HFFc6 (cell line): ENCODE measurements around the gene CEP290. TPM values are rescaled to one million over a fixed set of nuclear protein-coding genes. Genes with fewer than 3 reads are reported as not detected.
A peak's percentile ranks its signal among the peaks of the same experiment; 100 is the strongest.

ENCODE experiments used
- DNase-seq: peaks from one replicate; pipeline ENCODE4 v3.0.0-alpha.2; 2018
- H3K27ac Mint-ChIP-seq: 2 replicates; pipeline ENCODE4 v1.8.0; 2020; ENCODE audit warnings: mild to moderate bottlenecking, mixed read lengths
- H3K27me3 Mint-ChIP-seq: 2 replicates; pipeline ENCODE4 v1.8.0; 2021; ENCODE audit warnings: mild to moderate bottlenecking, moderate library complexity, mixed read lengths; ENCODE audit not compliant: insufficient read depth
- H3K36me3 Mint-ChIP-seq: 2 replicates; pipeline ENCODE4 v1.8.0; 2021; ENCODE audit warnings: low read depth, mixed read lengths
- H3K4me1 Mint-ChIP-seq: 2 replicates; pipeline ENCODE4 v1.8.0; 2020; ENCODE audit warnings: low read depth, mixed read lengths
- H3K4me3 Mint-ChIP-seq: 2 replicates; pipeline ENCODE4 v1.8.0; 2020; ENCODE audit warnings: mild to moderate bottlenecking, moderate library complexity, mixed read lengths
- H3K9me3 Mint-ChIP-seq: 2 replicates; pipeline ENCODE4 v1.8.0; 2020; ENCODE audit warnings: mild to moderate bottlenecking, mixed read lengths
- total RNA-seq, 6 experiments: library from RNA; stranded (reverse); fragmentation: NEBNext Ultra II Directional; extraction: Animal tissue kit (Norgen Biotek cat#: 25700); gene quantifications; 2 replicates in 1 of 6; 3 replicates in 5 of 6; pipeline ENCODE4 v1.2.3, GENCODE V29; 2021
- TF ChIP-seq, protein P1 (sequence below): fragments of 200-600 bp; sonication (generic); IDR thresholded peaks from 2 replicates; pipeline ENCODE4 v1.5.0; 2021; ENCODE audit warnings: antibody characterized with exemption, mild to moderate bottlenecking

The CEP290 gene
- total RNA-seq, 6 experiments from 2014 or later: 10.2 to 13.4 (median 11.7) TPM

DNA sequence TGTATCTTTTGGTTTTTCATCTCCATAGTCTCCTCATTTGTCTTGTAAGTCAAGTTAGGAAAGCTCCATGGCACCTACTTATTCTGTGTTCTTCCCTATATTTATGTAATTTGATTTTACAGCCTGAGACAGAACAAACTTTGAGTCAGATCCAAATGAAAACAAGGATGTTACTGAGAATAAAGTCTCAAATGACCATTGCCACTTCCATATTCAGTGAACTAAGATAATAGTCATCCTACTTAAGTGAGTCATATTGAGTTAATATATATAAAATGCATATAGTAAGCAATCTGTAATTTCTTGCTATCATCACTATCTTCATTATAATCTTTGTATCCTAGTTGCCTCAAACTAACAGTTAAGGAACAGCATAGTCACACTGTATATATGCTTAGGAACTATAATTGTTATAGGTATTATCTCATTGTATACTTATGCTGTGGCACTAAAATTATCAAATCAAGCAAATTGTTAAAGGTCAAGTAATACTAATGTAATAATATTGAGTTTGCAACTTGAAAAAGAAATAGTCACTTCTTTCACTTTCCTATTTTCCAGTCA lies 31.0 kb upstream of the CEP290 start:
- Mint-ChIP-seq H3K27ac (peak overlapping the region; percentile 76), H3K36me3 (peaks cover 70% of the 10 kb centered on the region), H3K4me1 (peaks cover 40% of the 10 kb centered on the region), H3K27me3 (peaks cover 2% of the 10 kb centered on the region; the same call in 1 of the 2 replicates), H3K4me3 (peak overlapping the region; percentile 26; the same call in 1 of the 2 replicates), H3K9me3 (no peaks in the 10 kb centered on the region)
- DNase-seq: peak; percentile 57
- TF ChIP-seq, protein P1, sequence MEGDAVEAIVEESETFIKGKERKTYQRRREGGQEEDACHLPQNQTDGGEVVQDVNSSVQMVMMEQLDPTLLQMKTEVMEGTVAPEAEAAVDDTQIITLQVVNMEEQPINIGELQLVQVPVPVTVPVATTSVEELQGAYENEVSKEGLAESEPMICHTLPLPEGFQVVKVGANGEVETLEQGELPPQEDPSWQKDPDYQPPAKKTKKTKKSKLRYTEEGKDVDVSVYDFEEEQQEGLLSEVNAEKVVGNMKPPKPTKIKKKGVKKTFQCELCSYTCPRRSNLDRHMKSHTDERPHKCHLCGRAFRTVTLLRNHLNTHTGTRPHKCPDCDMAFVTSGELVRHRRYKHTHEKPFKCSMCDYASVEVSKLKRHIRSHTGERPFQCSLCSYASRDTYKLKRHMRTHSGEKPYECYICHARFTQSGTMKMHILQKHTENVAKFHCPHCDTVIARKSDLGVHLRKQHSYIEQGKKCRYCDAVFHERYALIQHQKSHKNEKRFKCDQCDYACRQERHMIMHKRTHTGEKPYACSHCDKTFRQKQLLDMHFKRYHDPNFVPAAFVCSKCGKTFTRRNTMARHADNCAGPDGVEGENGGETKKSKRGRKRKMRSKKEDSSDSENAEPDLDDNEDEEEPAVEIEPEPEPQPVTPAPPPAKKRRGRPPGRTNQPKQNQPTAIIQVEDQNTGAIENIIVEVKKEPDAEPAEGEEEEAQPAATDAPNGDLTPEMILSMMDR: no peak

- Mint-ChIP-seq H3K4me3 (no peak overlapping the region), H3K36me3 (peaks cover 75% of the 10 kb centered on the region), H3K27me3 (no peaks in the 10 kb centered on the region), H3K27ac (no peak overlapping the region), H3K4me1 (peaks cover 20% of the 10 kb centered on the region), H3K9me3 (no peaks in the 10 kb centered on the region; the same call in 1 of the 2 replicates)
- TF ChIP-seq, protein P1: no peak
- DNase-seq: no peak
These were observed 25.5 kb upstream of the CEP290 start for GRCh38 chr12:88167384-88167783.

DNA sequence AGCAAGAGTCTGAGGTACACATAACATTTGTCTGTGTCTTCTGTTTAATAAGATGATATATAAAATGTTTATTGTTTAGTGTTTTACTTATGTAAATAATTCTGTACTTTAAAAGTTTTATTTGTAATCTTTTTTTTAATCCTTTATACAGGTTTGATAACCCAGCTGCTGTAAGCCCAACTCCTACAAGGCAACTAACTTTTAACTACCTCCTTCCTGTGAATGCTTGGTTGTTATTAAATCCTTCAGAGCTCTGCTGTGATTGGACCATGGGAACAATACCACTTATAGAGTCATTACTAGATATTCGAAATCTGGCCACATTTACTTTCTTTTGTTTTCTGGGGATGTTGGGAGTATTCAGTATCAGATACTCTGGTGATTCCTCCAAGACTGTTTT lies 24.3 kb upstream of the CEP290 start:
- peaks cover 77% of the 10 kb centered on the region for H3K36me3 Mint-ChIP-seq
- TF ChIP-seq, protein P1: no peak

GRCh38 chr12:88163371-88163770 lies 21.5 kb upstream of the CEP290 start:
- Mint-ChIP-seq H3K36me3 (peaks cover 56% of the 10 kb centered on the region), H3K4me3 (no peak overlapping the region), H3K9me3 (no peaks in the 10 kb centered on the region; the same call in 1 of the 2 replicates), H3K27ac (no peak overlapping the region; the same call in 1 of the 2 replicates), H3K27me3 (no peaks in the 10 kb centered on the region), H3K4me1 (peaks cover 16% of the 10 kb centered on the region)
- TF ChIP-seq, protein P1: no peak
- DNase-seq: no peak

More for the DNA sequence above, 24.3 kb upstream of the CEP290 start:
- Mint-ChIP-seq H3K9me3 (no peaks in the 10 kb centered on the region; the same call in 1 of the 2 replicates), H3K27ac (no peak overlapping the region), H3K4me3 (no peak overlapping the region), H3K27me3 (no peaks in the 10 kb centered on the region), H3K4me1 (peaks cover 18% of the 10 kb centered on the region)
- DNase-seq: no peak

- TF ChIP-seq, protein P1: no peak
- no peak for DNase-seq
- Mint-ChIP-seq H3K9me3 (no peaks in the 10 kb centered on the region), H3K27me3 (no peaks in the 10 kb centered on the region; the same call in 1 of the 2 replicates), H3K4me1 (peaks cover 32% of the 10 kb centered on the region), H3K36me3 (peaks cover 11% of the 10 kb centered on the region; the same call in 1 of the 2 replicates), H3K4me3 (no peak overlapping the region), H3K27ac (peak overlapping the region; percentile 26; the same call in 1 of the 2 replicates)
These were observed 14.3 kb upstream of the CEP290 start for GRCh38 chr12:88156075-88156654.
